CD4-positive, alpha-beta T cell treated with Interleukin-17A for 4 hours (primary cell): ENCODE results near the gene IQGAP1.
"Not testable (repeated sequence)": the region's sequence is repeated elsewhere in the genome, so short reads cannot be mapped to it uniquely, and the experiment has no call there.

Experiments used
- DNase-seq: peaks from one replicate; pipeline ENCODE4 v3.0.0-alpha.2; 2020; ENCODE audit warnings: mixed read lengths

The IQGAP1 gene, protein sequence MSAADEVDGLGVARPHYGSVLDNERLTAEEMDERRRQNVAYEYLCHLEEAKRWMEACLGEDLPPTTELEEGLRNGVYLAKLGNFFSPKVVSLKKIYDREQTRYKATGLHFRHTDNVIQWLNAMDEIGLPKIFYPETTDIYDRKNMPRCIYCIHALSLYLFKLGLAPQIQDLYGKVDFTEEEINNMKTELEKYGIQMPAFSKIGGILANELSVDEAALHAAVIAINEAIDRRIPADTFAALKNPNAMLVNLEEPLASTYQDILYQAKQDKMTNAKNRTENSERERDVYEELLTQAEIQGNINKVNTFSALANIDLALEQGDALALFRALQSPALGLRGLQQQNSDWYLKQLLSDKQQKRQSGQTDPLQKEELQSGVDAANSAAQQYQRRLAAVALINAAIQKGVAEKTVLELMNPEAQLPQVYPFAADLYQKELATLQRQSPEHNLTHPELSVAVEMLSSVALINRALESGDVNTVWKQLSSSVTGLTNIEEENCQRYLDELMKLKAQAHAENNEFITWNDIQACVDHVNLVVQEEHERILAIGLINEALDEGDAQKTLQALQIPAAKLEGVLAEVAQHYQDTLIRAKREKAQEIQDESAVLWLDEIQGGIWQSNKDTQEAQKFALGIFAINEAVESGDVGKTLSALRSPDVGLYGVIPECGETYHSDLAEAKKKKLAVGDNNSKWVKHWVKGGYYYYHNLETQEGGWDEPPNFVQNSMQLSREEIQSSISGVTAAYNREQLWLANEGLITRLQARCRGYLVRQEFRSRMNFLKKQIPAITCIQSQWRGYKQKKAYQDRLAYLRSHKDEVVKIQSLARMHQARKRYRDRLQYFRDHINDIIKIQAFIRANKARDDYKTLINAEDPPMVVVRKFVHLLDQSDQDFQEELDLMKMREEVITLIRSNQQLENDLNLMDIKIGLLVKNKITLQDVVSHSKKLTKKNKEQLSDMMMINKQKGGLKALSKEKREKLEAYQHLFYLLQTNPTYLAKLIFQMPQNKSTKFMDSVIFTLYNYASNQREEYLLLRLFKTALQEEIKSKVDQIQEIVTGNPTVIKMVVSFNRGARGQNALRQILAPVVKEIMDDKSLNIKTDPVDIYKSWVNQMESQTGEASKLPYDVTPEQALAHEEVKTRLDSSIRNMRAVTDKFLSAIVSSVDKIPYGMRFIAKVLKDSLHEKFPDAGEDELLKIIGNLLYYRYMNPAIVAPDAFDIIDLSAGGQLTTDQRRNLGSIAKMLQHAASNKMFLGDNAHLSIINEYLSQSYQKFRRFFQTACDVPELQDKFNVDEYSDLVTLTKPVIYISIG (N-terminal part only)

DNA sequence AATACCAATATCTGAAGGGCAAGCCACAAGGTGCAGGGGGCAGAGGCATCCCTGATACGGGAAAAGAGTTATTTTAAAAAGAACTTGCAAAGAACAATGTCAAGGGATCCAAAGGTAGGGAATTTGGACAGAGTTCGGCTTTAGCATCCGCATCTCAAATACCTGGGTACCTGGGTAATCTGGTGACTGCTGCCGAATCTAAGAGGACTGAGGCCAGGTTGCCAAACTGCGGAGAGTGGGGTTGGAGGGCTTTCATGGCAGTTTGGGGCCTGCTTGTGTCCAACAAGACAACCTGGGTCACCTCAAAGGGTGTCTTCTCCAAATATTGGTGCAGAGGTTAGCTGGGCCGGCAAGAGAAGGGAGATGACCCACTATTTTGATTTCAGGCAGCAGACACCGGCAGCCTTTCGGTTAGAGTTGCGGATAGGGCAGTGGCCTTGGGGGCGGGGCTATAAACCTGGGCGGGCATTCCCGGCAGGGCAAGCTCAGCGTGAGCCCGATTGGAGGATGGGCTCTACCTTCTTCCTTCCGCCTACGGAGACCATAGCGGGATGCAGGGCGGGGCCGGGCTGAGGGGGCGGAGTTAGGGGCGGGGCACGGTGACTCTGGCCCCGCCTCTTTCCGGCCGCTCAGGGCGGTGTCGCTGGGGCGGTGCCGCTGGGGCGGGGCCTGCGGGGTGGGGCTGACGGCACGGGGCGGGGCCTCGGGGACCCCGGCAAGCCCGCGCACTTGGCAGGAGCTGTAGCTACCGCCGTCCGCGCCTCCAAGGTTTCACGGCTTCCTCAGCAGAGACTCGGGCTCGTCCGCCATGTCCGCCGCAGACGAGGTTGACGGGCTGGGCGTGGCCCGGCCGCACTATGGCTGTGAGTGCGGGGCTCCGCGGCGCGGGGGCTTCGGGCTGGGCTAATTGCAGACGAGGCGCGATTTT, at the start of gene IQGAP1:
TSS of gene IQGAP1 (plus strand) at position 709 of the 928 bp plus-strand sequence. CDS start at position 809, 100 bp downstream.
- peak; percentile 98 for DNase-seq

DNA sequence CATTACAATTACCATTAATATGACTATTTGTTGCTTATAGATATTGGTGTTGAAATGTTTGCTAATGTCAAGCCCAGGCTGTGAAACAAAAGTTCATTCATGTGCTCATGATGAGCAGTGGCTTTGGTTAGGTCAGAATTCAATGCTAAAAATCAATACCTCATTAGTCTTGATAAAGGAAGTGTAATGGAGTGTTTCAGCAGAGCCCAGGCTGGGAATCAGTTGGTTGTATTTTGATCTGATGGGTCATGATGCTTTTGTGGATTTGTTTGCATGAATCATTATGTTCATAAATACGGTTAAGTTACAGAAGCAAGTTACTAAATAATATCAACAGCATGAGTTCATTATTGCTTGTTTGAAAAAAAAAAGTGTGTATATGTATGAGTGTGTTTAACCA, 49.5 kb upstream of the IQGAP1 start:
- DNase-seq, result no peak

DNA sequence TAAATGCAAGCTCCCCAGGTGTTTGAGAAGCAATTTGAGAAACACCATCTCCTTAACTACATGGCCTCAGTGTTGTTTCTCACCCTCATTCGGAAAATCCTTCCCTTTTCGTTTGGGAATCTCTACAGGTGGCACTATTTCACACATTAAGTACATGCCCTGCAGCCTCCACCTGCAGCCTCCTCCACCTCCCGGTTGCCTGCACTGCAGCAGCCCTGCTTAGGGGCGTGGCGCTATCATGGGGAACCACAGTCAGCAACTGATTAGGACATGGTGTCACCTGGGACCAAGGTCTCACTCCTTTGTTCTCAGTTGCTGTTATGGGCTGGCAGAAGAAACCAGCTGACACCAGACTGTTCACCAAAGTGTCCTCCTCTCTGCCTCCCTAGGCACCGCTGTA, 47.7 kb upstream of the IQGAP1 start:
- no peak for DNase-seq

DNA sequence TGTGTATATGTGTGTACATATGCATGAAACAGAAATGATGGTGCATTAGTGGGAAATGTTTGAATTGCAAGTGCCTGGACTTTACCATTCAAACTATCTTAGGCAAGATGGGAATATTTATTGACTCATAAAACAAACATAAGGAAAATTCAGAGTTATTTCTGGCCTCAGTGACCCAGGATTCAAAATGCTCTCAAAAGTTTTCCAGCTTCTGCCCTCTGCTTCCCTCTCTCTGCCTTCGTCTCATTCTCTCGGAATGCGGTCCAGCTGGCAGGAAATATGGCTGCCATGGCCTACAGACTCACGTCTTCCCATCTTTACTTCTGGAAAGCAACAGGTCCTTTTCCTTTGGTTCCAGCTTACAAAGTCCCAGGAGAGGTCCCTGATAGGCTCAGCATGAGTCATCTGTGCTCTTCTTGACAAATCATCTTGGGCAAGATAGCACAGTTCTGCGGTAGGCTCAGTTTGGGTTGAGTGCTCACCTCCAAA, 44.7 kb upstream of the IQGAP1 start:
- DNase-seq, result no peak

DNA sequence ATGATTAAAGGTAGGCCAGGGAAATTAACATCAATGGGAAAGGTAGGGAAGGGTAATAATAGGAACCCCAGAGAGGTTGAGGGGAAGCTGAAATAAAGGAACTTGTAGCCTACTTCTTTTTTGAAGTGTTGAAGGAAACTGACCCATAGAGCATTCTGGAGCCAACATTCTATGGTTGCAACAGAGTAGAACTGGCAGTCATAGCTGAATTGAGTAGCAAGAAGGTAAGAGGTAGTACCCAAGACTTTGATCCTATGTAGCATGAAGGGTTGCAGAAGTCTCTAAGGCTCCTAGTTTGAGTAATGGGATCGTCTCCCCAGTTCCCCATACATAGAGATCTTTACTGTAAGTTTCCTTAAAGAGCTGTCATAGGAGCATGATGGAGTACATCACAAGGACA, 43.4 kb upstream of the IQGAP1 start:
- DNase-seq, result no peak

DNA sequence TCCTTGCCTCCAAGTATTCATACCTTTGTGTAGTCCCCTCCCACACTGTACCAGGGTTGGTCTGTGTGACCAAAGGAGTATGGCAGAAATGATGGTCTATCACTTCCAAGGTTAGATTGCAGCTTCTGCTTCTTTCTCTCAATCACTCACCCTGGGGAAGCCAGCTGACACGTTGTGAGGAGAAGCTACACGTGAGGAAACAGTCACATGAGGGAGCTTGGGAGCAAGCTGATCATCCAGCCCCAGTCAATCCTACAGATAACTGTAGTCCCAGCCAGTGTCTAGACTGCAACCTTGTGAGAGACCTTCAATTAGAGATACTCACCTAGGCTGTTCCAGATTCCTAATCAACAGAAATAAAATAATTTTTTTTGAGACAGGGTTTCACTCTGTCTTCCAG, 42.2 kb upstream of the IQGAP1 start:
- no peak for DNase-seq

DNA sequence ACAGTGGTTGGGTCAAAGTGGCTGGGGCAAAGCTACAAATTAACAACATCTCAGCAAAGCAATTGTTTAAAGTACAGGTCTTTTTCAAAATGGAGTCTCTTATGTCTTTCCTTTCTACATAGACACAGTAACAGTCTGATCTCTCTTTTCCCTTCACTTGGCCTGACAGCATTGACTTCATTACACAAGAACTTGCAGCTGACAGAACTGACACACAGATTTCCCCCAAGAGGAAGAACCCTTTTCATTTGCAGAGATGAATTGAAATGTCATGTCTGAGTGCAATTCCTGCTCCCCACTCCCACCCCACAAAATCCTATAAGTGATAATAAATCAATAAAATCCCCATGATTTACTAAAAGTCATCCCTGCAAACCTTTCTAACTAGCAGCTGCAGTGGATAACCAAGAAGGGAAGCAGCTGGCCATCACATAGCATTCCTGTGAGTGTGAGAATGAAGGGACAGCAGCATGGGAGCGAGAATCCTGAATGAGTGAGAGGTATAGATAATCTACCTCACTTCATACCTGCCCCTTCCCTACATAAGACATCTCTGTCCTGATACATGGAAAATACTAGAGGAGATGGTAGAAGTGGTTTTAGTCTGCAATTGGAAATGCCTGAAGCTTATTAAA, 40.5 kb upstream of the IQGAP1 start:
- DNase-seq, result not testable (repeated sequence)

DNA sequence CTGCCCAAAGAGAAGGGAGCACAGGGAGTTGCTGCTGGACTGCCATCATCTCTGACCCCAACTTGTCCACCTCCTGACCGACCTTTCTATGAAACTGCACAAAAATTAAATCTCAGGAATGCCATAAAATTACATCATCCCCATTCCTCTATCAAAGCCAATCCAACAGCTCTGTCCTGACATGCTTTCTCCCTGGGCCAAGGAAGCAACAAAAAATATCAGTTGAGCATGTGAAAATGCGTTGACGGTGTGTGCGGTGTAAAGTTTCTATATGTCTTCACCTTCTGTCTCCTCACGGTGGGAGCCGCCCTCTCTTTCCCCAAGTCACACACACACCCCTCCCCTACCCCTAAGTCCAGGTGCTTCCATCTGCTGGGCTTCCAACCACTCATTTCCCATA, 39.6 kb upstream of the IQGAP1 start:
- DNase-seq, result no peak

DNA sequence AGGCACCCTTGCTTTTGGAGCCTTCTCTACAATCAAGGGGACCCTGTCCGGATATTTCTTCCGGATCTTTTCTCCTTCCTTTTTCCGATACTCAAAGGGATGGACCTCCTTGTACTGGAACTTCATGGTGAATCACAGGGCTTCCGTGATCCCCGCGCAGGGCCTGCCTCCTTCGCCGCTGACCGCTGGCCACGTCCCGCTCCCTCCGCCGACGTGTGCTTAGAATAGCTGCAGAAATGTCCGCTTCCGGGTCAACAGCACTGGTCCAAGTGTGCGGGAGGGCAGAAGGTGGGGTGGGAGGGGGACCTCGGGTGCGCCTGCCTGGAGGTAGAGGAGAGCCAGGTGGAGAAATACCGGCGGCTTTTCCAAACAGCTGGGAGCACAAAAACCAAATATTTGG, 39.0 kb upstream of the IQGAP1 start:
- DNase-seq, result no peak

DNA sequence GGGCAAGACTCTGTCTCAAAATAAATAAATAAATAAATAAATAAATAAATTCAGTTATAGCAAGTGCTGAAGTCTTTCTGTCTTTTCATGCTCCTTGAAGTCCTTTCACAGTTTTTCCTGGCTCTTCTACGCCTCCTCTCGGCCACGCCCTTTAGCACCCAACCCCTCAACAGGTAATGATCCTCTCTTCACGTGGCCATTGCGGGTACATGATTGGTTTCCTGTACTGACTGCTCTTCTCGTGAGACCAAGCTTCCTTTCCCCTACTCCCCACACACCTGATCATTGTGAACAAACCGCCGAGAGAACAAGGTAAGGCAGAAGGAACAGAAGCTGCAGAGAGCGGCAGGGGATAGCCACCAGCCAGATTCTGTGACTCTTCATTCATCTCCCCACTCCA, 38.2 kb upstream of the IQGAP1 start:
- DNase-seq, result no peak

DNA sequence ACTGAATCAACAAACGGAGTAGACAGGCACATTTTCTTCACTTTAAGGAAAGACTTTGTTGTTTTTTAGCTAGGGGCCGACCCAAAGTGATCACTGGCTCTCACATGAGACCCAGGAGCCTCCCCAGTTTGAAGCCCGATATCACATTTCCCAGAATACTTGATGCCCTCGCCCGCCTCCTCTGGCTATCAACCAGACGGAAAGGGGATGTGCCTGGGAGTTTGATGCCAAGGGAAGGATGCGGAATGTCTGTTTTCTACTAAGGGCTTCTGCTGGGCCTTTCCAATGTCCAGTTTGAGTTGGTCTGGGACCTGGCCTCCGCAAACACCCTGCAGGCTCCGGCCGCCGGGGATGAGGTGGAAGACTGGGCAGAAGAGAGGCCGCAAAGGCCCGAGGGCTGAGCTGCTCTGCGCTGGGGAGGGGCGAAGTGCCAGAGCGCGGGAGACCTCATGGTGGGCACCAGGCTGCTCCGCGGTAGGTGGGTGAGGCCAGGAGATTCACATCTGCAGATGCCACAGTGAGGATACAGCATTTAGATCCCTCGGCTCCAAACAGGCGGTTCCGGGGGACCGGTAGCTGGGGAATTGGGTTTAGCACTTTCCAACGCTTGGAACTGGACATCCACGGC, 36.4 kb upstream of the IQGAP1 start:
- DNase-seq, result no peak

DNA sequence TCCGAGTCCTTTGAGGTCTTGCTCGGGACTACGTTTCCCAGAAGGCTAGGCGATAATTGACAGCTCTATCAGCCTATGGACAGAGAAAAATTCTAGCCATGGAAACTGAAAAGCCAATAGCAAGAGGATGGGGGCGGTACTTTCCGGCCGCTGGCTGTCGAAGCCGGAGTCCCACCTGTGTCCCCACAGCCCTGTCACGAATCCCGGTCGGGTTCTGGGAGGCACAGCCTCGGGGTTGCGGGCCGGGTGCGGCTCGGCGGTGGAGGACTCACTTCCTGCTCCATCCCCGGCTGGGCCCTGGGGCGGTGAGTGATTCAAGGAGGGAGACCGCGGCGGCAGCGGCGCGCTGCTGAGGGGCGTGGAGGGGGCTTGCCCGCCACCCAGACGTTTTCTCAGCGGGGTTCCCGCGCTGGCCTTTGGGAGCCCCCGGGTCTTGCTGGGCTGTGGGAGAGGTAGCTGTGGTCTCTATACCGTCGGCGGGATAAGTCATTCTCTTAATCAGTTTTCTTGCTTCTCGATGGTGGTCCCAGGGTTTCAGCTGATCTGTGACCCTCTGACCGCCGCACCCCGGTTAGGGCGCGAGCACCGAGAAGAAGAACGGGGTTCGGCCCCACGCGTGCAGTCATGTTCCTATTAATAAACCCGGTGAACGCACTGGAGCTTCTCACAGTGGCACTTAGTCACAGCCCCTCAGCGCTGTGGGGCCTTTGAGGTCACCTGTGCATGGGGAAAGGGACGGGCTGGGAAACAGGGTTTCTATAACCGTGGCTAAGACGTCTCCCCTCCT, 35.7 kb upstream of the IQGAP1 start, which contains the start of gene ZNF774:
TSS of gene ZNF774 (plus strand) at position 178 of the 787 bp plus-strand sequence. CDS start 2,377 bp downstream, outside the sequence.
- DNase-seq, result peak; percentile 93

DNA sequence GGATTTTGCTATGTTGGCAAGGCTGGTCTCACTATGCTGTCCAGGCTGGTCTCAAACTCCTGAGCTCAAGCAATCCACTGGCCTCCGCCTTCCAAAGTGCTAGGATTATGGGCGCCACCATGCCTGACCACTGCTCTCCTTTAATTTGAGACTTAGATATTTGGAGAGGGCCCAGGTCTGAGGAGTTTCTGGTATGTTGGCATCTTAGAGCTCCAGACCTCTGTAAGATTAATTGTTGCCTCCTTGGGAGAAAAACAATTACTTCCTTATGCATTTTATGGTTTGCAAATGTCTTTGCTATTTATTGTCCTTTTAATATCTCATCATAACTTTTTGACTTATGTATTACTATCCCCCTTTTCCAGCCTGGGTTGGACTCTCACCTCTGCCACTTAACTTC, 33.1 kb upstream of the IQGAP1 start:
- DNase-seq, result no peak

DNA sequence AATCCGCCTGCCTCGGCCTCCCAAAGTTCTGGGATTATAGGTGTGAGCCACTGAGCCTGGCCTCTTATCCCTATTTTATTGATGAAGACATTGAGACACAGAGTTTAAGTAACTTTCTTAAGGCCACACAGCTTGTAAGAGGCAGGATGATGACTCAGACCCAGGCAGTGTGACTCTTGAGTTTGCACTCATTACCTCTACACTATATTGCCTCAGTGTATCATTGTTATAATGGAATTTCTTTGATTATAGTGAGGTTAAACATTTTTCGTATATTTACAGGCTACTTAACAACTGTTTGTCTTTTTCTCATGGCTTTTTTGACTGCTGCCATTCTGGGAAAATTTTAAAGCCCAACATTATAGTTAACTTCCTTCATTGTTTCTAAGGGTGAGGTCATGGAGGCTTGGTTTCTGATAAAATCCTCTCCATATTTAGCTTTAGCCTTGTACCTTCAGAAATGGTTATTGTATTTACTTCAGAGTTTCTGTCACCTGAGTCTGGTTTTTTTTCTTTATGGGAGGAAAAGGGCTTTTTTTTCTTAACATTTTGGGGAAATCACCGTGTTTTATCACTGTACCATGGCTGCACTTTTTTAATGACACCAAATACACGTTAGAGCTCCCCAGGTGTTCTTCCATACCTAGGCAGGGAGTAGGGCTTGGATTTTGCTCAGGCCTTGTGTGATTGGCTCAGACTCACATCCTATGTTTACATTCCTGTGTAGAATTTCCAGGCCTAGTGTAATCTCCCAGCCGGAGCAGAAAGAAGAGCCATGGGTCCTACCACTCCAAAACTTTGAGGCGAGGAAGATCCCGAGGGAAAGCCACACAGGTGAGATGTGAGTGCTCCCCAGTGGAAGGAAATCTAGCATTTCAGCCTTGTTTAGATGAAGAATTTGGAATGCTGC, 29.7 kb upstream of the IQGAP1 start:
- no peak for DNase-seq

DNA sequence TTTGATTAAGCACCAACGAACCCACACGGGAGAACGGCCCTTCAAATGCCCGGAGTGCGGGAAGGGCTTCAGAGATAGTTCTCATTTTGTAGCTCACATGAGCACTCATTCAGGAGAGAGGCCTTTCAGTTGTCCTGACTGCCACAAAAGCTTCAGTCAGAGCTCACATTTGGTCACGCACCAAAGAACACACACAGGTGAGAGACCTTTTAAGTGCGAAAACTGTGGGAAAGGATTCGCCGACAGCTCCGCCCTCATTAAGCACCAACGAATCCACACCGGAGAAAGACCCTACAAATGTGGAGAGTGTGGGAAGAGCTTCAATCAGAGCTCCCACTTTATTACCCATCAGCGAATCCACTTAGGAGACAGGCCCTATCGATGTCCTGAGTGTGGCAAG, 27.3 kb upstream of the IQGAP1 start:
- DNase-seq, result no peak

DNA sequence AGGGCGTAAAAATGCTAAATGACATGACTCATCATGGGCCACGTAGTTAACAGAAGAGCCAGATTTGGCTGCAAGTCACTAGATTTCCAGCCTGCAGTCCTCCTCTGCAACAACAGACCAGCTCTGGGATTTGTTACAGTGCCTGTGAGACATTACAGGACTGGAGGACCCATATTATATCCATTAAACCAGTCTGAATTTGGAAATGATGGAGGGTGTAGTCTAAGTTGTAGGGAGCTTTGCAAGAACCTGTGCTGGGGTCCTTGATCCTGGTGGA, 25.2 kb upstream of the IQGAP1 start:
- no peak for DNase-seq

DNA sequence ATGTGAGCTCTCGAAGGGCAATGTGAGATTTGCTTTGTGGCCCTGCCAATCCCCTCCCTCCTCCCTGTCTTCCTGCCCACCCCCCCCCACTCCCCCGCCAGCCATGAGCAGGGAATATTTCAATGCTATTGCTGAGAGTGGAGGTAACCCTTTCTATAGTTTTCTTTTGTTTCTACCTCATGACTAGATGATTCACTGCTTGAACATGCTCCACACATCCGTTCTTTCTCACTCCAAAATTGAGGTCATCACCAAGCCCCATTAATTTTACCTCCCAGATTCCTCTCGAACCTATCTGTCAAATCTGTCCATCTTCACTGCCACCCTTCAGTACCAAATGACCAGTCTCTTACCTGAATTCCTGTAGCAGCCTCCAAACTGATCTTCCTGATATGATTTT, 23.8 kb upstream of the IQGAP1 start:
- DNase-seq, result no peak

DNA sequence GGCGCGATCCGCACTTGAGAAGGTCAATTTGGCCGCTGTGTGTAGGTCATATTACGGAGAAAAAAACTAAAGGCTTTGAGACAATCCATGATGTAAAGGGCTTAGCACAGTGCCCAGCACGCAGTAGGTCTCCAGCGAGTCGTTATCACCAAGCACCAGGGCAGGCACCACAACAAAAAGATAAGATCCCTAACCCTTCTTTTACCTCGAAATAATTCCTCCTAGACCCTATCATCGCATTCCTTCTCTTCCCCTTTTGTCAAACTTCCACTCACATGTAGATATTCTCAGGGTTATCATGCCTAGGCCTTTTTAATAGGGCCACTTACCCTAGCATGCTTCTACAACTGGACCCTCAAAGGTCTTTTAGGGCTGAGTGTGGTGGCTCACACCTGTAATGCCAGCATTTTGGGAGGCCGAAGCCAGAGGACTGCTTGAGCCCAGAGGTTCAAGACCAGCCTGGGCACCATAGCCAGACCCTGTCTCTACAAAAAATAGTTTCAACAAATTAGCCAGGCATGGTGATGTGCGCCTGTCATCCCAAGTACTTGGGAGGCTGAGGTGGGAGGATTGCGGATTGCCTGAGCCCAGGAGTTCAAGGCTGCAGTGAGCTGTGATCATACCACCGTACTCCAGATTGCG, 22.5 kb upstream of the IQGAP1 start:
- DNase-seq, result no peak
